Urothelium cell line (cell line): ENCODE data around the gene JMJD4.

Experiments
- DNase-seq: peaks from one replicate; pipeline ENCODE4 v3.0.0; 2011; ENCODE audit warnings: low spot score, mixed read lengths
- FAIRE-seq: peaks from 2 replicates; lab custom pipeline; 2011; peaks lifted over from hg19 to GRCh38; lab: Jason Lieb, UNC

Gene JMJD4

DNA sequence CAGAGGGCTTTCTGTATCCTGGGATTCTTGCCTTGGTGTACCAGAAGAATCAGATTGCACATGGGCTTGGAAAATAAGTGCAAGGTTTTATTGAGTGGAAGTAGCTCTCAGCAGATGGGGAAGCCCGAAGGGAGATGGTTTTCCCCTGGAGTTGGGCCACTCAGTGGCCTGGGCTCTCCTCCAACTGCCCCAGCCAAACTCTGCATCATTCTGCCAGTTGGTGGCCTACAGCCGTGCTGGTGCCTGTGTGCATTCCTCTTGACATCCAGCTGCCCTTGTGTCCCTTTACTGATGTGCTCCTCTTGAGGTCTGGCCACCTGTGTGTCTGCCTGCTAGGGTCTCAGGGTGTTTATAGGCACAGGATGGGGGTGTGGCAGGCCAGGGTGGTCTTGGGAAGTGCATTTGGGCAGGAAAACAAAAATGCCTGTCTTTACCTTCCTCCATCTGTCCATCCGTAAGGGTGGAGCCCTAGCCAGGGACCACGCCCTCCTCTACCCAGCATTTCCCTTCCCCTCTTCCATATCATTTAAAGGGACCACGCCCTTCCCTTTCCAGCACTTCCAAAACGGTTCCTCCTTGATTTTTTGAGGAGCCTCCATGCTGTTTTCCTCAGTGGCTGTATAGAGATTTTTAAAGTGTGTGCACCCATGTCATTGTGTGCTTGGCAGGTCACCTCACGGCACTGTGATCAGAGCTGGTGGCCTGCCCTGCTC is 19.1 kb upstream of the JMJD4 start:
- no peak for FAIRE-seq
- no peak for DNase-seq

DNA sequence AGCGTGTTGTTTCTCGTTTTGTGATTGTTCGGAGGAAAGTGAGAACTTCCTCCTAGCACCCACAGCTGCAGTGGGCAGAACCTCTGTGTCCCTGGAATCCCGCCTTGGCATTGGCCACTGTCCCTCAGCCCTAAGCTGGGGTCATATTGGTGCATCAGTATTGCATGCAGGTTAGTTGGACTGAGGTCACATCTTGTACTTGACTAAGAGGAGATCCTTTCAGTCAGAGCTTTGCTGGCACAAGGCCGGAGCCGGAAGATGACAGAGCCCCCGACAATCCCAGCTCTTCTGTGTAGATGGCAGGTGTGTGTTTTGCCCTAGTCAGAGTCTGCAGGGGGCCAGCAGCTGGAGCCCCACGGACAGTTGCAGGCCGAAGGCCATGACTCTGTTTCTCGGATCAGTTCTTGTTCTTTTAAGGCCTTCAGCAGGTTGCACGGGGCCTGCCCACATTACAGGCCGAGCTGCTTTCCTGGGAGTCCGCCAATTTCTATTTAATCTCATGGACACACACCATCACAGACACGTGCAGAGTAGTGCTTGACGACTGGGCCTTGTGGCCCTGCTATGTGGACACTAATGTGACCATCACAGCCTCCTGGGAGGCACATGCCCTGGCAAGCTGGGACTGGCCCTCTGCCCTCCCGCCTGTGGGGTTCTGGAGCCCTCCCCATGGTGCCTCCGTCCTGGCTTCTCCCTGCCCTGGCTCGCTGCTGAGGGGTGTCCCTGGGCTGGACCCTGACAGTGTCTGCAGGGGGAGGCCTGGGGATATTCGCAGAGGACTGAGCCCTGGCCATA is 15.0 kb upstream of the JMJD4 start:
- DNase-seq (no peak), FAIRE-seq (no peak)

DNA sequence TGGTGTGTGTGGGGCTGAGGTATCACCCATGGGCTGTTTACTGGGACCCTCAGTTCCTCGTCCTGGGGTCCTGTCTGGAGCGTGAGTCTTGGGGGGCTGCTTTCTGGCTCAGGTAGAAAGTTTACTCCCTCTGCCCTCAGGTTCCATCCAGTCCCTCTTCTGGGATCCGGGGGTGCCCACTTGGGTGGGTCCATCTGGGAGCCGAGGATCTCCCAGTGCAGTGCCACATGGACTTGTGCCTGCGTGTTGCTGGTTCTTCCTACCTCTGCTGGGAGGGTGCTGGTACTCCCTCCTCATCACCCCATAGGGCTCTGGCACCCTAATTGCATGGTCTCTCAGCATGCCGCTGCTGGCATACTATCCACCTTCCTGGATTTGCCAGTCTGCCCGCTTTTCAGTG is 14.1 kb upstream of the JMJD4 start:
- DNase-seq (no peak), FAIRE-seq (no peak)

DNA sequence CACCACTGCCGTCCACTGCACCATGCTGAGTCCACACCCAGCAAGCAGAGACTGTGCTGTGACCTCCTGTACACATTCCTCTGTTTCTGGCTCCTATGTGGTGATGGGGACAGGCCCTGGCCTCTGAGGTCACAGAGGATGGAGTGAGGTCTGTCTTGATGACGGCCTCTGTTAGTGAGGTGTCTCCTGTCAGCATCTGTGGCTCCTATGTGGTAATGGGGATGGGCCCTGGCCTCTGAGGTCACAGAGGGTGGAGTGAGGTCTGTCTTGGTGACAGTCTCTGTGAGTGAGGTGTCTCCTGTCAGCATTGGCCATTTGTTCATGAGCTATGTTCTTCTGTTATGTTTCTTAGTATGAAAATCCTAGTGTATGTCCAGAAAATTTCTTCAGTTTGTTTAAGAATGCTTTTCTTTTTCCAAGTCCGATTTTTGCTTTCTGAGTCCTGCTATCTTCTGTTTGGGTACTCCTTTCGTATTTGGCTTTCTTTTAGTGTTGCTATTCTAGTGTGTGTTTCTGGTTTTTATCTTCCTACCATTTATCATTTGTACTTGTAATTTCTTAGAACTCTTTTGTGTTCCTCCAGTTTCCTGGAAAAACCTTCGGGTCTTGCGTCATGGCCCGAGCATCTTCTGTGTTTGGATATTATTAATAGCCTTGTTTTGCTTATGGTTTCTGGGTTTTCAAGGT is 13.5 kb upstream of the JMJD4 start:
- DNase-seq, result no peak
- FAIRE-seq, result no peak

DNA sequence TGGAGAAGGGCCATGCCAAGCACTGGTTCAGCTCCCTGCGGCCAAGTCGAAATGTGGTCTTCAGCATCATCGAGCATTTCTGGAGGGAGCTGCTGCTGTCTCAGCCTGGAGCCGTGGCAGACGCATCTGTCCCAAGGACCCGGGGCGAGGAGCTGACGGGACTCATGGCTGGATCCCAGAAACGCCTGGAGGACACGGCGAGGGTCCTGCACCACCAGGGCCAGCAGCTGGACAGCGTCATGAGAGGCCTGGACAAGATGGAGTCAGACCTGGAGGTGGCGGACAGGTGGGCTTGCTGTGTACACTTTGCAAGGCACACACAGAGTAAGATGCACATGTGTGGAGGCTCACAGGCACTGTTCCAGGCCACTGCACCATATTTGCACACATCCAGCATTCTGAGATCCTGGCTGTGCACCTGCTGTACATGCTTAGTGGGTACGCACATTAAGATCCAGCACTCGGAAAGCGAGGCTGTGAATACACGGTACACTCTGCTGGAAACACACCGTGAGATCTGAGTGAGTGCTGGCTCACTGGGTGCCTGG is 12.9 kb upstream of the JMJD4 start:
- DNase-seq (no peak), FAIRE-seq (no peak)

DNA sequence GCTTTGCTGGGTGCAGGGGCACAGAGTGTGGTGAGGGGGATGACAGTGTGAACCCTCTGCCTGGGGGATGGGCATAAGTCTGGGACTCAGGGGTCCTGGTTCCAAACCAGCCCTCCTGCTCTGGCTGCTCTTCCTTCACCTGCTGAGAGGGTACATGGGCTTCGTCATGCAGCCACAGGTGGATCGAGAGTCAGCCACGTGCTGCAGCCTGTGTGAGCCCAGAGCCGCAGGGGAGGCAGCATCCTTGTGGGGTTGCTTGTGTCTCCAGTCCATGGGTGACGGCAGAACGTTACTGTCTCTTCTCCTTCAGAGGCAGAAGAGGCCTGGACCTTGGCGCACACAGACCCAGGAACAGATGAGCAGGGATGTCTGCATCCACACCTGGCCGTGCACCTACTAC is 12.3 kb upstream of the JMJD4 start:
- FAIRE-seq (no peak), DNase-seq (no peak)

DNA sequence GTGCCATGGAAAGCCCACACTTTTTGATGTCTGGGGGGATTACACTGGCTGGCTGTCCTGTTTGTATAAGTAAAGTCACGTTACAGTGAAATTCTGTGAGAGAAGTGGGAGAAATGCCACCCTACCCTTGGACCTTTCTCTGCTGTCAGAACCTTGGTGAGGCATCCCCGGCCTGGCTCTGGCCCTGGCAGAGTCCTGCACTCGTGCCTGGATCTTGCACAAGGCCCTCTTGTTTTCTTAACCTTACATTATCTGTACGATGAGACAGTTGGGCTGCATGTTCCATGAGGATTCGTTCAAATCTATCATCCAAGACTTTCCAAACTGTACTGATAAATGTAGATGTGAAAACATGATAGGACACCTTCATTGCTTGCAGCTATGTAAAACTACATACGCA is 11.6 kb upstream of the JMJD4 start:
- FAIRE-seq, result no peak
- no peak for DNase-seq

DNA sequence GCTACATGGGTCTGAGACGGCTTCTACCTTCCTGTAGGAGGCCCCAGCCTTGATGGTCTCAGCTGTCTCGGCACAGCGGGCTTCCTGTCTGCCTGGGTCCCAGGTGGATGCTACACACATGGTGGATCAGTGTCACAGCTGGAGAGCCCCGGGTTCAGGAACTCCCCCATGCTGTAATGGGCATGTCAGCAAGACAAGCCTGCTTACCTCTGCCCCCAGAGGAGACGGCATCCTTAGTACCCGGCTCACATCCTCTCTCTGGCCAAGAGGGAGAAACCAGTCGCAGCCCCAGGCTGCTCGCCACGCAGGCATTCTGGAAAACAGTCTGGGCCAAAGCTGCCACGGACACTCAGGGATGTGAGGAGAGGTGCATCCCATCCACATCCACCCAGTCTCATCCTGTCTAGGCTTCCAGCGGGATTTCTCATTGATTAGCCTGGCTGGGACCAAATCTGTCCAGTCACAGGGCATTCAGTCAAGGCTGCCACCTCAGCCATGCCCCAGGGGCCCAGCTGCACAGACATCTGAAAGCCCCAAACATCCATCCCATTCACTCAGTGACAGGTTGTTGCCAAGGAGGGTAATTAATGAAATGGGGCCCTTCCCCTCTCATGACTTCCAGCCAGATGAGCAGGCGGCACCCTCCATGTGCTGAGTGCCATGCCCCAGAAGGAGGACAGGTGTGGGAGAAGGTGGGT is 10.6 kb upstream of the JMJD4 start:
- FAIRE-seq, result no peak
- no peak for DNase-seq

DNA sequence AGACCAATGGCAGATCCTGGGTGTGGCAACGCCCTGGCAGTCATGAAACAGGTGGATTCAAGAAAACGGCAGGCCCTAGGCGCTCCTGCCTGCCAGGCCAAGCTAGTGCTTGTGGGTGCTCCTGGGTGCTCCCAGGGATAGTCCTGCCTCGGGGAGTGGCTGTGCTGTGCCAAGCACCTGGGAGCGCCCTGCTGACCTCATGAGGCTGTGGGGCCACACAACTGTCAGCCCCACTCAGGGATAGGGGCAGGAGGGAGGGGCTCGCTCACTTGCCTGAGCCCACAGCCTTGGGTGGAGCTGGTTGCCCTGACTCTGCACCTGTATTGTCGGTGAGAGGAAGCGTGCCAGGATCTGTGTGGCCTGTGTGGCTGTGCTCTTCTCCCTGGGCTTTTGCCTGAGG is 9.6 kb upstream of the JMJD4 start:
- DNase-seq (no peak), FAIRE-seq (no peak)

DNA sequence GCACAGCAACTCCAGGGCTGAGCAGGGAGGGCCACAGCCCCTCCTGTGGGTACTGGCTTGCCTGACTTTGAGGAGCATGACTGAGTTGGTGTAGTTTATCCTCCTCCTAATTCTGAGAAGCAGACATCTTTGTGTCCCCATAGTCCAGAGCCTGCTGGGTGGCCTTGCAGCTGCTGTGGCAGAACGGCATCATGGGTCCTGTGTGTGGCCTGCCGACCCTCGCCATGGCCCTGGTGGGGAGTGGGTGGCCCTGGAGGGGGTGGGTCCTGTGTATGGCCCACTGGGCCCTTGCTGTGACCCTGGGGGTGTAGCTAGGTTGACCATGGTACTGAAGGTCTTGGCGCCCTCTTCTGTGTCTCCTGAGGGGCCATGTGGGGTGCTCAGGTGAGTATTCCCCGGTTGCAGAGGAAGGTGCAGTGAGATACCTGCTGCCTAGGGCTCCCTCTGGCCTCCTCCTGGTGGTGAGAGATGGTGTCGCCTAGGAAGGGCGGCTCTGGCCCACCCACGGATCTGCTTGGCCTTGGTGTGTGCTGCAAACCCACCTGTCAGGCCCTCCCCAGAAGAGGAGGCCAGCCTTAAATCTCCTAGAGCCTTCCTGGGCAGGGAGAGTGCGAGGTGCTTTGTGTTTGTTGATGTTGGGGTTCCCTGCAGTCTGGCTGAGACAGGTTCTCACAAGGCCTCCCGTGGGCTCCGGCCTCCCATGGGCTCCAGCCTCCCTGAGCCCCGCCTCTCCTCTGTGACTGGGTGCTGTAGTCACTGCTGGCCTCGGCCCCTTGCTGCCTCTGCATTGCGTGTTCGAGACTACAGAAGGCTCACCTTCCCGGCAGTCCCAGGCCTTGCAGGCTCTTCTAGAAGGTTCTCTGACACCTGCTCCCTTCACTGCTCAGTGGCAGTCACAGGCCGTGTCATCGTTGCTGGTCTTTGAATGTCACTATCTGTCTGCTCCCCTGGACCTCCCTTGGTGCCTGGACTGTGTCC is 7.9 kb upstream of the JMJD4 start:
- FAIRE-seq, result no peak
- DNase-seq, result no peak

DNA sequence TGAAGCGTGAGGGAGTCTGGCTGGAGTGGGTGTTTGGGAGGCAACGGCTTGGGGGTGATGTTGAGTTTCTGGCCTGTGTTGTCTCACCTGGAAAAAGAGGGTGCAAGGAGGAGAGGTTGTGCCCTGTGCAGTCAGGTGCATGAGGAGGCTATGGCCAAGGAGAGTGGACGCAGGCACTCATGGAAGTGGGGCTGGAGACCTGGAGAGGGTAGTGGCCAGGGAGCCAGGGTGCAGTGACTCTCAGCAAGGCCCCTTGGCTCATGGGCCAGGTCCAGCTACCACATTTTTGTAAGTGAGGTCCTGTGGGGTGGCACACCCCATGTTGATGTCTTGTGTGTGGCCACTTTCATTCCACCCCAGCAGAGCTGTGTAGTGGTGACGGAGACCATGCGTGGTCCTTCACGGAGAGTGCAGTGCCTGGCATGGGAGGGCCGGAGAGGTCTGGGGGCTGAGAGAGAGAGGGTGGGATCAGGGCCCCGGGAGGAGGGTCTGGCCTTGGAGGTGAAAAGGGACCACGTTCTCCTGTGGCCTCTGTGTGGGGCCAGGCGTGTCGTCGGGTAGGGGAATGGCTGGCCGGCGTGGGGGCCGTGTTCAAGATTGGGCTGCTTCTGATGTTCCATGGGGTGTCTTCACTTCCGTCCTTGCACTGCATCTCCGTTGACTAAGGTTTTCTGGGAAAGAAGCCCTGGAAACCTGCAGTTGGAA is 6.2 kb upstream of the JMJD4 start:
- DNase-seq, result no peak
- no peak for FAIRE-seq

DNA sequence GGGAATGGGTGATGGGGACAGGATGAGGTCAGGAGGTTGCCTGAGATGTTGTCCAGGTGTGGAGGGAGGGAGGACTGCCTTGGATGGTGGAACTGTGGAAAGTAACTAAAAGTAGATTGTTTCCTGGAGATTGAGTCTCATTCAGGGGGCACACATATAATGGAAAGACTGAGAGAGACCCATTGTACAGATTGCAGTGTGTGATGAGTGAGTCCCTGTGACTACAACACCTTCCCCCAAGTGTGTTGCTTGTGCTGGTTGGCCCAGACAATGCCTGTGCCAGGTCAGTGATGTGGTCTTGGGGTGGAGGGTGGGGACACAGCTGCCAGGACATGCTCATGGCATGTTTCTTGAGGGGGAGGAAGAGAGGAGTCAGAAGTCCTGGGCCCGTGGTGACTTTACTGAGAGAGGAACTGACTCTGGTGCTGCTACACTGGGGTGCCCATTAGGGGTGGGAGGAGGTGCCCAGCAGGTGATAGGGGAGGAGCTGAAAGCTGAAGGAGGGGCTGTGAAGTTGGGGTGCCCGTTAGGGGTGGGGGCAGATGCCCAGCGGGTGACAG is 5.4 kb upstream of the JMJD4 start:
- DNase-seq (no peak), FAIRE-seq (no peak)

DNA sequence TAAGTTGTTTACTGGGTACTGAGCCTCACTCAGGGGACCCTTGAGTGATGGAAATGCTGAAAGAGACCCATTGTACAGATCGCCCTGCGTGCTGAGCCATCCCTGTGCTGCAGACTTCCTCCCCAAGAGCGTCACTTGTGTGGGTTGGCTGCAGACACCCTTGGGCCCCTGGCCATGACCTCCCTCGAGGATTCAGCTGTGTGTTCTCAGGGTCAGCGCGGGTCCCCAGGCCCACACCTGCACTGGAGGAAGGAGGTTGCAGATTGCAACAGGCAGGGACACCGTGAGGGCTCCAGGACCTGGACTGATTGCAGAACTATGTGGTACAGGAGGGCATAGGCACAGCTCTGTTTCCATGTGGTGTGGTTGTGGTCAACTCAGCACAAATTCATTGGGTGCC is 4.5 kb upstream of the JMJD4 start:
- FAIRE-seq (no peak), DNase-seq (no peak)

DNA sequence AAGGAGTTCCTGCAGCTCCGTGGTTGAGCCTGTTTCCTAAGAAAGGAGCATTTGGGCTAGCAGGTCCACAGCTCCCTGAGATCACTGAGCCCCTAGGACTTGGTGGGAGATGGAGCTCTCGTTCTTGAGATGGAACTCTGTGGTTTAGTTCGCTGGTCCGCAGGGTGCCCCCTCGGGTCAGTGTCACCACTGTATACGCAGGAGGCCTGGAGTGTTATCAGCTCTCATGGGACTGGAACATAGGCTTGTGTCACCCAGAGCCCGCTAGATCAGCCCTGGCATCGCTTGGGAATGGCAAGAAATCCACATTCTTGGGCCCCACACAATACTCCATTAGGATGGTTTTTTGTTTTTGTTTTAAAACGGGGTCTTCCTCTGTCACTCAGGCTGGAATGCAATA is 3.7 kb upstream of the JMJD4 start:
- FAIRE-seq, result no peak

DNA sequence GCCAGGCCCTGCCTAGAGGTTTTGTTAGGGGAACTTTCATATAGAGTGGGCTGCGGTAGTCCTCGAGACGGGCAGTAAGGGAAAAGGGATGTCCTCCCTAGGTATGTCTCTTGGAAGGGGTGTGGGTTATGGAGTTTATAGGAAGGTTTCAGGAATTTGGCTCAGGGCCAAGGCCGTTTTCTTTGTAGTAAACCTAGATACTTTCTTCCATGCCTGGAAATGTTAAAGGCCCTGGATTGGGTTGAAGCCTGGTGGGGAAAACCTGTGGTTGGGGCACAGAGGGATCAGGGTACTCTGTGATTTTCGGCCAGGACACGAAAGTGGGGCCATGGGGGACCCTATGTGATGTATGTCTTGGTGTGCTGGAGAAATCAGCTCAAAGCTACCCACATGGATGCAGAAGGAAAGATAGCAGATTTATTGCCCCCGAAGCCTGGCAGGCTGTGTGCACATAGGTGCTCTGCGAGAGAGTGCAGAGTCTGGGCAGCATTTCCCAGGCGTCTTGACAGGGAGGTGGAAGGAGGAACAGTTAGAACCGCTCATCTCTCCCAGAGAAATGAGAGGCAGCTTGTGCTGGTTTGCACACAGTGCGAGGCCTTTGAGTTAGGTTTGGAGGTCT is 1.8 kb upstream of the JMJD4 start:
- FAIRE-seq (no peak), DNase-seq (no peak)

More for the DNA sequence above, 3.7 kb upstream of the JMJD4 start:
- no peak for DNase-seq

DNA sequence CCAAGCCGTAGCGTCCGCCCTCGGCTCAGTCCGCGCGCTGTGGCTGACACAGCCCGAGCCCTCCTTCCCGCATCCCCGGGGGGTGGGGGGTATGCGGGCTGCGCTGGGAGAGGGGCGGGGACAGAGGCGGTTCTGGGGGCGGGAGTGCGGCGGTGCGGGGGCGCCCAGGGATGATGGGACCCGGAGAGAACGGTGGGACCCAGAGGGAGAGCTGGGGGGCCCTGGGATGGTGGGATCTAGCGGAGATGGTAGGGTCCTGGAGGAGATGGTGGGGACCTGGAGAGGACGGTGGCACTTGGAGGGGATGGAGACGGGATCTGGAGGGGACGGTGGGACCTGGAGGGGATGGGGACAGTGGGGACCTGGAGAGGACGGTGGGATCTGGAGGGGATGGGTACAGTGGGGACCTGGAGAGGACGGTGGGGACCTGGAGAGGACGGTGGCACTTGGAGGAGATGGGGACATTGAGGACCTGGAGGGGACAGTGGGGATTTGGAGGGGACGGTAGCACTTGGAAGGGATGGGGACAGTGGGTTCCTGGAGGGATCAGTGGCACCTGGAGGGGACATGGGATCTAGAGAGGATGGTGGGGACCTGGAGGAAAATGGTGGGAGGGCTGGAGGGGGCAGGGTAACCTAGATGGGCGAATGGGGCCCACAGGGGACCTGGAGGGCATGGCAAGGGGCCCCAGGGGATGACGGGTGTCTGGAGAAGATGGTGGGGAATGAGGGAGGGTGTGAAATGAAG is 610 bp upstream of the JMJD4 start:
- DNase-seq (no peak), FAIRE-seq (no peak)

DNA sequence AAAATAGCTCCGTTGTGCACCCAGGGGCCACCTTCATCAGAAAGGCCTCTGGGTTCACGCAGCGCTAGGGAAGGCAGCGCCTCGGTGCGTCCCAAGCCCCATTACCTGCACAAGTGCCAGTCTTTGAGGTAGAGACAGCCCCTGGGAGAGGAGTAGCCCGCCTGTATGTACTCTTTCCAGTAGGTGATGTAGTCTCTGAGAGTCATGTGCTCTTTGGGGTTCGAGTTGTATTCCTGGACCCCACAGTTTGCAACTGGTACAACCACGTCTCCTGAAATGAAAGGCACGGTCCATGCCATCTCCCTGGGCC is 601 bp downstream of the JMJD4 start:
- DNase-seq (no peak), FAIRE-seq (no peak)
